GM19463 (cell line): Measurements from ENCODE around the gene TMEM255B.

ENCODE experiments used
- ATAC-seq: cut with Tn5 transposase; IDR thresholded peaks from one replicate; pipeline ENCODE4 v1.9.1; 2021; ENCODE audit warnings: mild to moderate bottlenecking, moderate library complexity; ENCODE audit not compliant: unreplicated experiment

TMEM255B gene

GRCh38 chr13:113801289-113801961 is 42.4 kb downstream of the TMEM255B start:
- no peak for ATAC-seq

- ATAC-seq: no peak
Observed at GRCh38 chr13:113802090-113802531, 43.1 kb downstream of the TMEM255B start.

GRCh38 chr13:113802761-113803160 is 43.7 kb downstream of the TMEM255B start:
- no peak for ATAC-seq

DNA sequence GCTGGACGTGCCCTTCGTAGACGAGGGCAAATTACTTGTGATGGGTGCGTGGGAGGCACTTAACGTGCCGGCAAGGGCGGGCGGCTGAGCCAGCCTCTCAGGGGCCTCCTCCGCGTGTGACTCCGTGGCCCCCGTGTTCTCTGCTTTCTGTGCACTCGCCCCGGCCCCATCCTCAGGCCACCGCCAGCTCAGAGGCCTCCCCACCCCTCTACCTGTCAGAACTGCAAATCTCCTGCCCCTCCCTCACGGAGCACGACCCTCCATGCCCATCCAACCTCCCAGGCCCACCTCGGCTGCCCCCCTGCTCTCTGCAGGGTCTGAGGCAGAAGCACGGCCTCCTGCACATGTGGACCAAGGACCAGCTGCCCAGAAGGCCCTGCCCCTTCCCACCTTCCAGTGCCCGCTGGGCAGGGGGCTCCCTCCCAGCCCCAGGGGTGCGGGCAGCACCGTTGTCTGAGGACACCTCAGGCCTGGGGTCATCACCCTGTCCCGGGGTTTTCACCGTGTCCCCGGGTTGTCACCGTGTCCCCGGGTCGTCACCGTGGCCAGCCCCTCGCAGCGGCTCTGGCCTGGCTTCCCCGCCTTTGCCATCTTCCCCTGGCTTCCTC is 44.5 kb downstream of the TMEM255B start:
- no peak for ATAC-seq

GRCh38 chr13:113804017-113804702 is 45.1 kb downstream of the TMEM255B start:
- no peak for ATAC-seq

GRCh38 chr13:113804703-113805430 is 45.8 kb downstream of the TMEM255B start:
- ATAC-seq: no peak

DNA sequence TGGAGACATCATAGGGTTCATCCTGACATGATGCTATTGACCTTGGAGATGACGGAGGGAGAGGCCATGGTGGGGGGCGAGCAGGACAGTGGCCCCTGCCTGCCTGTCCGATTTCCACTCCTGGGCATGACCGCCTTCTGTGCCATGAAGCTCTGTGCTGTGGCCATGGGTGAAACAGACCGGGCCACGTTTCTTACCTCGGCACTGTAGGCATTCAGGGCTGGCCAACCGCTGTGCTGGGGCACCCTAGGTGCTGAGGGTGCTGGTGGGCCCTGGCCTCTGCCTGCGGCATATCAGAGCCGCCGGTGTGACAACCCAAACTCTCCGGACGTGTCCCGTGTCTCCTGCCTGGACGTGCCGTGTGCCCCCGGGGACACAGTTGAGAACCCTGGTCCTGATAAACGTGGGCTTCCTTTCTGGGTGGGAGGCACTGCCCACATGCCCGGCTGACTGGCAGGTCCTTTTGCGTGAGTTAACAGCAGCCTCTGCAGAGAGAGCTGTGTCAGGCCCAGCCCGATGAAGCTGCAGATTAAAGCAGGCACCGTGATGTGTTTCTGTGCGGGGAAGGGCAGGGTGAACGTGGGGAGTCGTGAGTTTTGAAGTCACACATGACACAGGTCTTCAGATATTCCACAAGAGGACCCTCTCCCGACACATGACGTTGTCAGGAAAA is 46.5 kb downstream of the TMEM255B start:
- no peak for ATAC-seq

- no peak for ATAC-seq
Observed at GRCh38 chr13:113806104-113806471, 47.1 kb downstream of the TMEM255B start.

- no peak for ATAC-seq
Observed at GRCh38 chr13:113806526-113806925, 47.5 kb downstream of the TMEM255B start.

DNA sequence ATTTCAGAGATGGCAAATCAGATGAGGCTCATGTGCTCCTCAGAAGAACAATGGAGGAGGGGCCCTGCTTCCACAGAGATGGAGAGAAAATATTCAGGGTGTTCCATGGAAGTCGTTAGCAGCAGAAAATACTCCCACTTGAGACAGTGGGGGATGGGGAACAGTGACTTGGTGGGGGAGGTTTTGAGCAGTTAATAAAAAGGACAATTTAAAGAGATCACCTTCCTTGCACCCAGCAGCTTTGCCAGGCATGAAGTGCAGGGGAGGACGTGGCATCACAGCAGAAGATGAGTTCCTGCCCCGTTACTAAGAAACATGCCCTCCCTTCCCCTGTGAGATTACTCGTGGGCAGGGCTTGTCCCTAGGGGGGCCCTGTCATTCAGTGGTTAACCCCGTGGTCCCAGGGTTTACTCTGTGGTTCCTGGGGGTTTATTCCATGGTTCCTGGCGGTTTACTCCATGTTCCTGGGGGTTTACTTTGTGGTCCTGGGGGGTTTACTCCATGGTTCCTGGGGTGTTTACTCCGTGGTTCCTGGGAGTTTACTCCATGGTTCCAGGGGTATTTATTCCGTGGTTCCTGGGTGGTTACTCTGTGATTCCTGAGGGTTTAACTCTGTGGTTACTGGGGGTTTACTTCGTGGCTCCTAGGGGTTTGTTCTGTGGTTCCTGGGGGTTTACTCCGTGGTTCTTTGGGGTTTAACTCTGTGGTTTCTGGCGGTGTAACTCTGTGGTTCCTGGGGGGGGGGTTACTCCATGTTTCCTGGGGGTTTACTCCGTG is 49.2 kb downstream of the TMEM255B start:
- no peak for ATAC-seq

GRCh38 chr13:113809934-113810333 is 50.9 kb downstream of the TMEM255B start:
- no peak for ATAC-seq

GRCh38 chr13:113810640-113811039 is 51.6 kb downstream of the TMEM255B start:
- ATAC-seq: no peak

- no peak for ATAC-seq
Observed at GRCh38 chr13:113811081-113811928, 52.3 kb downstream of the TMEM255B start.

DNA sequence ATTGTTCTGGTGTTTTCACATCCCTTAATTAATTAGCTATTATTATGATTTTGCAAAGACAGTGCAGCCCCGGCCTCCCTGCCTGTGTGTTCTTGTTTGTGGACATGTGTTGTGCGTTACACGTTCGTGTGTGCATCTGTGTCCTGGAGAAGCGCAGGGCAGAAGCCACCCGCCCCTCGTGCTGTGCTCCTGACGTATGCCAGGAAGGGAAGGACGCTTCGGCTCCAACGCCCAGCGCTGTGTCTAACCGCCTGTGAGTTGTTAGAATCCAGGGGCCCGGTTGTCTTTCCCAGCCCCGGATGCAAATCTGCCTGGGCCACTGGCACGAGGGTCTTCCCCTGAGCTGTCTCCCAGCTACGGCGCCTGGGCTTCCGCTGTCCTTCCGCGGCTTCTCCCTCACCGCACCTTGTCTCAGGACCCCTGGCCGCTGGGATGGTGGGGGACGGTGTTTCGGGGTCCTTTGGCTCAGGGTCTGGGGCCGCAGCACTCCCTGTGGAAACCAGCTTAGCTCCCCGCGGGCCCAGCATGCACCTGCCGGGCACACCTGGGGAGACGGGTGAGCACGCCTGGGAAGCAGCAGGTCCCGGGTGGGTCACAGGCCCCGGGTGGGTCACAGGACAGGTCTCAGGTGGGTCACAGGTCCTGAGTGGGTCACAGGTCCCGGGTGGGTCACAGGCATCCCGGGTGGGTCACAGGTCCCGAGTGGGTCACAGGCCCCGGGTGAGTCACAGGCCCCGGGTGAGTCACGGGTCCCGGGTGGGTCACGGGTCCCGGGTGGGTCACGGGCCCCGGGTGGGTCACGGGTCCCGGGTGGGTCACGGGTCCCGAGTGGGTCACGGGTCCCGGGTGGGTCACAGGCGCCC is 53.4 kb downstream of the TMEM255B start:
- ATAC-seq: no peak

- no peak for ATAC-seq
Observed at GRCh38 chr13:113813070-113813748, 54.2 kb downstream of the TMEM255B start.

- ATAC-seq: no peak
Observed at GRCh38 chr13:113813749-113814434, 54.9 kb downstream of the TMEM255B start.

GRCh38 chr13:113814435-113814821 is 55.4 kb downstream of the TMEM255B start:
- no peak for ATAC-seq
